Stimulated activated CD8-positive, alpha-beta memory T cell treated with anti-CD3 and anti-CD28 coated beads, Interleukin-2, amount 100 ng/mL, for 1 hour (primary cell): Measurements from ENCODE around the gene STK32C.
"Not testable (repeated sequence)": the region's sequence is repeated elsewhere in the genome, so short reads cannot be mapped to it uniquely, and the experiment has no call there.

Experiments
- DNase-seq, 2 donors: peaks; one replicate each; pipeline ENCODE4 v3.0.0-alpha.2; 2020; ENCODE audit warnings: low read depth in 2 of 2

The STK32C gene

DNA sequence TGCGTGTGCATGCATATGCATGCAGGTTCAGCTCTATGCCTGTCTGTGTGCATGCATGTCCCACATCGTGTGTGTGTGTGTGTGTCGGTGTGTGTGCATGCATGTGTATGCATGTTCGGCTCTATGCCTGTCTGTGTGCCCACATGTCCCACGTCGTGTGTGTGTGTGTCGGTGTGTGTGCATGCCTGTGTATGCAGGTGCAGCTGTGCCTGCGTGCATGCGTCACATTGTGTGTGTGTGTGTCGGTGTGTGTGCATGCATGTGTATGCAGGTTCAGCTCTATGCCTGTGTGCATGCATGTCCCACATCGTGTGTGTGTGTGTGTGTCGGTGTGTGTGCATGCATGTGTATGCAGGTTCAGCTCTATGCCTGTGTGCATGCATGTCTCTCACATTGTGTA lies 39.8 kb downstream of the STK32C start:
- not testable (repeated sequence) for DNase-seq

DNA sequence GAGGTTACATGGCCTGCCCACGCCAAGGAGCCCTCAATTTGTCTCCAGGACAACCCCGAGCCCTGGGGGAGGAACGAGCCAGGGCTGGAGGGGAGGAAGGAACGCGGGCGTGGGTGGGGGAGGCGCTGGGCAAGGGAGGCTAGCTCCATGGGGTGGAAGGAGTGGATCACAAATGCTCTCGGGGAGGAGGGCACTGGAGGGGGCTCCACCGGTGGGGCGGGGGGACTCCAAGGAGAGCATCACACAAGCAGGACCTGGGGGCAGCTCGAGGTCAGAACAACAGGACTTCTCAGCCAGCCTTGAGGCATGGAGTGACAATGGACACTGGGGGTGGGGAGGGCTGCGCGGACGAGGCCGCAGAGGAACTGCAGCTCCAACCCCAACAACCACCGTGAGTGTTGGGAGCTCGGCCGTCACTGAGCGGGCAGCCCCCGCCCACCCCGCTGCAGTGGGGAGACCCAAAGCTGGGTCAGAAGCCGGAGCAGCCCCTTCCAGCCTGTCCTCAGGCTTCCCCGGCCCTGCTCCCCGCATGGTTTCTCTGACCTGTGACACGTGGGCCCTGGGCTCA lies 41.1 kb downstream of the STK32C start:
- DNase-seq, result no peak

DNA sequence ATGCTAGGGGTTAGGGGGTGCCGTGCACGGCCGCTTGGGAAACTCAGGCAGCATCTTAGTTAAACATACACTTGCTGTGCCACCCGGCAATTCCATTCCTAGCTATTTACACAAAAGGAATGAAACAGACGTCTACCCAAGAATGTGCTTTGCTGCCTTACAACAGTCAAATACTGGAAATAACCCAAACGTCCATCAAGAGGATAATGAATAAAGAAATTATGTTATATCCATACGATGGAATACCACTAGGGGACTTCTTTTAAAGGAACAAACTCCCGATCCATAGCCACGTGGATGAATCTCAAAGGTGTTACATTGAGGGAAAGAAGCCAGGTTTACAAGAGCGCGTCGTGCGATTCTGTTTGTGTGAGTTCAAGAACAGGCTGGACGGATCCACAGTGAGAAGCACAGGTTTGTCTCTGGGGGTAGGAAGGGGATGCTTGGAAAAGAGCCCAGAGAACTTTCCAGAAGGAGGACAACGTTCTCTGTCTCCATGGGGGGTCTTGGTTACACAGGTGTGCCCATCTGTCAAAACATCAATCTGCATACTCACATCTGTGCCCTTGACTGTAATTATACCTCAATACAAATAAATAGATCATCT lies 41.8 kb downstream of the STK32C start:
- DNase-seq, result no peak

DNA sequence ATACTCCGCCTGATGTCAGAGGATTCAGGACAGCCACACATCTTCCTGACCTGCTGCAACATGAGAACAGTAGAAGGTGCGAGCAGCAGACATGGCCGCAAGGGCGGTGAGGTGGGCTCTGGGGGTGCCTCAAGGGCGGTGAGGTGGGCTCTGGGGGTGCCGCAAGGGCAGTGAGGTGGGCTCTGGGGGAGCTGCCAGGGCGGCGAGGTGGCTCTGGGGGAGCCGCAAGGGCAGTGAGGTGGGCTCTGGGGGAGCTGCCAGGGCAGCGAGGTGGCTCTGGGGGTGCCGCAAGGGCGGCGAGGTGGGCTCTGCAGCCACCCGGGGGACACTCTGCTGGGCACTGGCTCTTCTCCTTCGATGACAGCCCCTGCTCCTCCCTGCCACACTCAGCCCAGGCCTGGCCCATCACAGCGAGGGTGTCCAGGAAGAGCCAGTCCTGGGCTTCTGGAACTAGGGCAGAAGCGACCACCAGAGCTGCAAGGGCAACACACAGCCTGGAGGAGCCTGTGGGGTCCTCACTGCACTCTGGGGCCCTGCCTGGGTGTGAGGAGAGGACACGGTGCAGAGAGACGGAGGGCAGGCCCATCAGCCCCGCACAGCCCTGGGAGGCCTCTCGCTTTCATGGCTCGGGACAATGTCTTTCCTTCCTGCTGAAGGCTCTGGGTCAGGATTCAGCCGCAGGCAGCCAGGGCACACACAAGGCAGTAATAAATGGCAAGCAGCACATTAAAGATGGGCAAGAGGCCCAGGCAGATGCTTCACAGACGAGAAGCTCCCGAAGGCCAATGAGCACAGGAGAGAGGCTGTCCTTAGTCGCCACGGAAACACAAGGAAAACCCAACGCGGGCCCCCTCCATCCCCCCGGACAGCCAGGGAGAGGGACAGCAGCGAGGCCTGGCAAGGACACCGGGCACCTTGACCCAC lies 42.5 kb downstream of the STK32C start:
- no peak for DNase-seq

DNA sequence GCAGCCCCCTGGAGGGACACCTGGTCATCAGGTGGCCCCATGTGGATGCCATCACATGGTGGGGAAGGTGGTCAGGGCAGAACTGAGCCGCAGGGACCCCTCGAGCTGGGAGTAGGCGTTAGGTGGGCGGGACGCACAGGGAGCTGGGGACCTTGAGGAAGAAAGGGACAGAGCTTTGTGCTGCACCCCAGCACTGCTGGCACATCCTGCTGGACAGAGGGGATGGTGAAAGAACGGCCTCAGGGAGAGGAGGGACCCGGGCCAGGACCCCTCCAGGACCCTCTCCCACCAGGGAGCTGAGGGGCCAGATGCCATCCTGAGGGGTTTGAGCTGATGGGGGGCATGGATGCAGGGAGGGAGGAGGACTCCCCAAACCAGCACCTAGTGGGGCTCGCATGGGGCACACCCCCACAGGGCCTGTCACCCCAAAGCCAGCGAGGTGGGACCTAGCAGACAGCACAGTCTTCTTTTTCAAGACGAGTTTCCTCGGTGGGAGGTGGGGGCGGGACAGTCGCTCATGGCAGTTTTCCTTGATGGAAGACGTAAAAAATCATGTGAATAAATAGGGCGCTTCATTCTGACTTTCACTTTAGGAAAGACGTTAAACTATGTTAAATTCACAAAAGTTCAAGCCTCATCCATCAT lies 43.3 kb downstream of the STK32C start:
- no peak for DNase-seq

DNA sequence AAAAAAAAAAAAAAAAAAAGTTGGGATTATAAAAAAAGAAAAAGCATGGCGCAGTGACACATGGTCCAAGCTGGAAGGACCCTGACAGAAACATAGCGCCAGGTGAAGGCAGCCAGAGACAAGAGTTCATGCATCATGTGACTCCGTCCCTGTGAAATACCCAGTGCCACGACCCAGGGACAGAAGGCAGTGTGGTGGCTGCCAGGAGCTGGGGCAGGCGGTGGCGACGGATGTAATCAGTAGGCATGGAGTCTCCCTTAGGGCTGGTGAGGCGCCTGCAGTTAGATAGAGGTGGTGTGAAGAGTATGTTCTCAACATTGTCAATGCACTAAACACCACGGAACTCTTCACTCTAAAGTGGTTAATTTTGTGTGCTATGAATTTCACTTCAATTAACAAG lies 43.9 kb downstream of the STK32C start:
- no peak for DNase-seq

DNA sequence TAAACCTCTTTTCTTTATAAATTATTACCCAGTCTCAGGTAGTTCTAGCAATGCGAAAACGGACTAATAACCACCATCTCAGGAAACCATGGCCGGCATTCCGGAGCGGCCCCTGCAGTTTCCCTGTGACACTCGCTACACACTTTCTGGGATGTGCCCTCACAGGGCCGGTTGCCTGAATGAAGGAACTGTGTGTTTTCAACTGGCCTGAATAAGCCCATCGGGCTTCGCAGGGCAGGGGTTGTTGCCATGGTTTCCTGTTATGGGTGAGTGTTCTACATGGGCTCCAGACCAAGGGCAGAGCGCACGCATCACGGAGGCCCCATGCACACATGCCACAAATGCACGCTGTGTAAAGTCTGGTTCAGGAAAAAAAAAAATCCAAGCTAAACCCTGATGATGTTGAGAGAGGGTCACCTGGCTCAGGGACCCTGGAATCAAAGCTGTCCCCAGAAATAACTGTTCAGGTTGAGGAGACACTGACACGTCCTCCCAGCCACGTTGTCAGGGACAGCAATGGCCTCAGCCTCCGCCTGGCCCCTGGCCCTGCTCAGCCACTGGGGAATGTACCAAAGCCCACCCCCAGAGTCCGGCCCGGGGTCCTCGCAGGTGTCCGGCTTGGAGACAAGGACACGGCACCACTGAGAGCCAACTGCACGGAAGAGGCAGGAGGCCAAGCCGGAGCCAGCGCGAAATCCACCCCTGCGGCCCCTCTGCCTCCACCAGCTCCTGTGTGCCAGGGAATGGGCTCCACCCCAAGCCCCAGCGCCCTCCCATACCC lies 47.9 kb downstream of the STK32C start:
- DNase-seq, result no peak

DNA sequence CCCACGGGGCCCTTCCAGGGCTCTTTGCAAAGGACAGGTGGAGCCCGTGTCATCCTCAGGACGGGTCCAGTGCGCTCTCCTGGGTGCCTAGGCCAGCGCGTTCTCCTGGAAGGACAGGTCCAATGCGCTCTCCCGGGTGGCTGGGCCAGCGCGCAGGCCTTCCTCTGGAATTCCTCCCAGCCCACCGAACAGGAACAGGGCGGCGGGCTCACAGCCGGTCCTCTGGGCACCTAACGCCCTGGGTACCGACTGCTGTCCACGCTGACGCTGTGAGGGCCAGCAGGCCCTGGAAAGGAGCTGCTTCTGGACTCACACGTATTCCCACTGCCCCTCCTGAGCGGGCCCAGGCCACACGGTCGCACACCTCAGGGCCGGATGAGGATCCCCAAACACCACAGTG lies 49.3 kb downstream of the STK32C start:
- no peak for DNase-seq

DNA sequence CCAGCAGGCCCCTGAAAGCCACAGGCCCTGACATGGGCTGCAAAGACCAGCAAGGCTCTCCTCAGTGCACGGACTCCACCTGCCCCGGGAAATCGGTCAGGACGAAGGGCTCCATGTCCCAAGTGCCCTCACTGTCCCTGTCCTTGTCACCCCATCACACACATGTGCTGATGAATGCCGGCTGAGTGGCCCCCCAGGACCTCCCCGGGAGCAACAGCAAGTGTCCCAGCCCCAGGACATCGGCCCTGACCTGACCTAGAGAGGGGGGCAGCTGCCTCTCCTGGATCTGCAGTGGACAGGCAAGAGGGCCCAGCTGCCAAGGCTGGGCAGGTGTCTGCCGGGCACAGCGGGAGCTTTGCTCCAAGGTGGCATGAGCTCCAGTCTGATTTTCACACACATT lies 49.8 kb downstream of the STK32C start:
- no peak for DNase-seq

DNA sequence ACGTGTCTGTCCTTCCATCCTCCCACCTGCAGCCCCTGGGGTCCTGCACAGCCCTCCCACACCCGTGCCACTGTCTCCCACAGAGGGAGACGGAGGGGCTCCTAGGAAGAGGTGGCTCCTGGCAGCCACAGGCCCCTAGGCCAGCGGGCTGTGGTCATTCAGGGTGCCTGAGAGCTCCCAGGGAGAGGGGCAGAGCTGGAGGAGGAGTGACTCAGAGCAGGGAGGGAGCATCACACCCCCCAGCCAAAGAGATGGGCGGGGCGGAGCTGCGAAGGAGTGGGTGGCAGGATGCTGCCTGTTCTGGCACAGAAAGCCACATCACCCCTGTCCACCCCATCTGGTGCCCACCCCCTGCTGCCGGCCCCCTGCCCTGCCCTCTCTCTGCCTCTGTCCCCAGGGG lies 50.5 kb downstream of the STK32C start:
- DNase-seq, result no peak

DNA sequence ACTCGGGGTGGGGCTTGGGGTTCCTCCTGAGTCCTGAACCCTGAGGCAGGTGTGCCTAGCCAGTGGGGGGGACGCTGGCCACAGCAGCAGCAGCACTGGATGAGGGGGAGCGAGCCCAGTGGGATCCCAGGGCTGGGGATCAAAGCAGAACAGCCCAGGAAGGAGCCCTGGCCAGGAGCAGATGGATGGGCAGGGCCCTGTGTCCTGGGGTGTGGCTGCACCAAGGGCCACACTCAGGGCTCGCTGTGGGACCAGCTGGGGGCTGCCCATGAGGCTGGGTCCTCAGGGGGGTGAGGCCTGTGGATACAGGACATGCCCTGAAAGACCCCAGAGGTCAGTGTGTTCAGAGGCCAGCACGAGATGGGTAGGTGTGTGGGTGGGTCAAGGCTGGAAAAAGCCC lies 50.9 kb downstream of the STK32C start:
- DNase-seq, result no peak

DNA sequence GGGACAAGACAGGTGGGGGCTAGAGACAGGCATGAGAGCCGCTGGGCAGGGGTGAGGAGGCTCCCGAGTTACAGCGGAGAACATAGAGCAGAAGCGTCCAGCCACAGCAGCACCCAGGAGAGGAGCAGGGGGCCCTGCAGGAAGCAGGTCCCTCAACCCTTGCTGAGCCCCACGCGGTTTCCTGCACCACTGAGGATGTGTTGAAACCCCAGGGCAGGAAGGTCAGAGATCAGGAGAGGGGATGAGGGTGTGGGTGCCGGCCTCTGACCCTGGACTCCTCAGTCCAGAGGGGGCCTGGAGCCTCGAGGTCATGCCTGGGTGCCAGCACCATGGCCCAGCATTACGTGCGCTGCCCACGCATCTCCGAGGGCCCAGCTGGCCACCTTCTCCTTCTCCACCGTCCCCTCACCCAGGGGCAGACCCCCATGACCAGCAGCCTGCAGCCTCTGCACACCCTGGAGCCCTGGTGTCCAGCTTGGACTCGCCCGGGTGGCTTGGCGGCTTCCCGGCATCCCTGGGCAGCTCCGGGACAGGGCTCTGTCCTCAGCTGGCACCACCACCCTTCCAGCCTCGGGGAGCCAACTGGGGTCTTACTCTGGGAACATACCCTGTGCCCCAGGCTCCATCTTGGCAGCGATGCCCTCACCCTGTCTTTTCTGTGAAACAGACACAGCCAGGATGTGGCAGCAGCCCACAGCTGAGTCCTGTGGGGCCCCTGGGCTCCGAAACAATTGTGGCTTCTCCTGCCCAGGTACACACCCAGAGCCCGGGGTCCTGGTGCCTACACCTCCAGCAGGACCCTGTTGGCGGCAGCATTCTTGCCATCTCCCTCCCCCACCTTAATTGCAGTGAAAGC lies 52.0 kb downstream of the STK32C start:
- DNase-seq, result no peak

DNA sequence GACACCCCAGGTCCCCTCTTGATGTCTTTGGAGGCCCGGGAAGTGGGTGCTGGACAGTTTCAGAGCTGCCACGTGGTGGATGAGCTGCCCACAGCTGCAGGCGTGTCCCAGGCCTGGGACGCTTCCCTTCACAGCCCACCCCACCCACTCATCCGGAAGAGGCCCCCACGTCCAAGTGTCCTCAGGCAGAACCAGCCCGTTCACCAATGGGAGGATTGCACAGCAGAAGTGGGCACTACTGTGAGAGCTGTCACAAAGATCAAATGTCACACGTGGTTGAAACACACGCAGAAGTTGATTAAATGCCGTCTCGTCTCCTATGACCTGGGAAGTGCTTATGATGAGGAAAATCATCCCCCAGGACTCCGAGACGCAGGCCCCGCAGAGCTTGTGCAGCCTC lies 52.9 kb downstream of the STK32C start:
- DNase-seq, result no peak

DNA sequence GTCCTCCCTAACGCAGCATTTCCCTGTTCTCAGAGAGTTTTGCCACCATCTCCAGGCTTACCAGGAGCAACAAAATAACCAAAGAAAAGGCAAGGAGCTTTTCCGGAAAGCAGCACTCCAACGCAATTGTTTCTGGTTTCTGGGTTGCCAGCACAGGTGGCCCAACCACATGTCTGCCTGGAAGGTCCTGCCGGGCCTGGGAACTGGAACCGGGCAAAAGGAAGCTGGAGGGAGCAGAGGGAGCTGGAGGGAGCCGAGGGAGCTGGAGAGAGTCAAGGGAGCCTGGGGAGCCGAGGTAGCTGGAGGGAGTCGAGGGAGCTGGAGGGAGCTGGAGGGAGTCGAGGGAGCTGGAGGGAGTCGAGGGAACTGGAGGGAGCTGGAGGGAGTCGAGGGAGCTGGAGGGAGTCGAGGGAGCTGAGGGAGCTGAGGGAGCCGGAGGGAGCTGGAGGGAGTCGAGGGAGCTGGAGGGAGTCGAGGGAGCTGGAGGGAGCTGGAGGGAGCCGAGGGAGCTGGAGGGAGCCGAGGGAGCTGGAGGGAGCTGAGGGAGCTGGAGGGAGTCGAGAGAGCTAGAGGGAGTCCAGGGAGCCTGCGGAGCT lies 54.6 kb downstream of the STK32C start:
- no peak for DNase-seq

DNA sequence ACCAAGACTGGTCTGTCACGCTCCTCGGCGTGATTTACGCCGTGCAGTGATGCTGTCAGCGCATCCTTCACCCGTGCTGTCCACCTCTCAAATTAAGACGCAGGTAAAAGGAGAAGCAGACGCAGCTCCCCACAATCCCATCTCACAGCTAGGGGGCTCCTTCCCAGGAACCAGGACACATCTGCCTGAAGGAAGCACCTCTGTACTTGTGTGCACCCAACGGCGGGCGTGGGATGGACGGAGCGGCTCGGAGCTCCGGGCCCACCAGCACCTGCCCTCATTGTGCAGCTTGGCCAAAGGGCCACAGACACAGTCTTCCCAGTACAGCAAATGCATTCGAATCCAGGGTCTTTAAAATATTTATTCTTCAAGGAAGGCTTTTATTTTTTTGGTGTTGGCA lies 55.3 kb downstream of the STK32C start:
- no peak for DNase-seq

DNA sequence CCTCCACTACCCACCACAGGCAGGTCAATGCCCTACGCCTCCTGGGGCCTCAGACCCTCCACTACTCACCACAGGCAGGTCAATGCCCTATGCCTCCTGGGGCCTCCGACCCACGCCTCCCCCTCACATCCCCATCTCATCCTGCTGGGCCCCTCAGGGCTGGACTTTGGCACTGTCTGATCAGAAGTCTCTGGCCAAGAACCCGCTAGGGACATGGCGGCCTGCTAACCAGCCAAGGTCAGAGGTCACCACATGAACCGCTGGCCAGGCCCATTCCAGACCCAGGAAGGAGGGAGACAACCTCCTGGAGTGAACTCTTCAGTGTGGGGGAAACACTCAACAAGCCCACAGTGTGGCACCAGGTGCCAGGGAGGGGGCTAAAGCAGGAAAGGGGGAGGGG lies 55.8 kb downstream of the STK32C start:
- no peak for DNase-seq

DNA sequence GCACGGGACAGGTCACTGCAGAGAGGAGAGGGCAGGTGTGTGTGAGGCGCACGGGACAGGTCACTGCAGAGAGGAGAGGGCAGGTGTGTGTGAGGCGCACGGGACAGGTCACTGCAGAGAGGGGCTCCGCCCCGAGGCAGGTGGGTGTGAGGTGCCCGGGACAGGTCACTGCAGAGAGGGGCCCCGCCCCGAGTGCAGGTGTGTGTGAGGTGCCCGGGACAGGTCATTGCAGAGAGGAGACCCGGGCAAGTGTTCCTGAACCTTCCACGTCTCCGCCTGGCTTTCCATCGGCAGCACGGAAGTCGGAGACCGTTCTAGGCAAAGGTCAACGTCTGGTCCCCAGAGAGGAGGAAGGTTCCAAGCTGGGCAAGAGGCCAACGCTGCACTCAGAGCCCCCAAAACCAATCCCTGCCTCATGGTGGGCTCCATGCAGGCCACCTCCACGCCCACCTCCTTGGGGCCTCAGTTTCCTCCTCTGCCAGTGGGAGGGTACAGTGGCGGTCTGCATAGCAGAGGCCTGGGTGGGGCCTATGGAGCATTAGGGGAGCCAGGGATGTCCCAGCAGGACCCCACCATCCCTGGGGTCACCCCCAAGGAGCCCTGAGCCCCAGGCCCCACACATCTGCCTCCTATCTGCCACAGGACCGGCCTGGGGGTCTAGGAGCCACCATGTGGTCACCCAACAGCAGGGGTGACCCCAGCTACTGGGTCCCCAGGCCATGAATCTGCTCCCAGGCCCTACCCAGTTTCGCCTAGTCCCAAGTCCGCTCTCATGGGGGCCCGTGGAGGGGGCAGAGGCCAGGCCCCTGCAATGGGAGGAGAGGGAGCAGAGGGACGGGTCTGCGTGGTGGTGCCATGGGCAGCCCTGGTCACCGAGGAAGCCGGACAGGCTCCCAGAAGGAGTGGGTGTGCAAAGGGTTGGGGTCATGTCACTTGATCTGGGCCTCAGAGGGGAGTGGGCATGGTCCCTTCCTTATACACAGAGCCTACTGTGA lies 57.0 kb downstream of the STK32C start:
- no peak for DNase-seq

DNA sequence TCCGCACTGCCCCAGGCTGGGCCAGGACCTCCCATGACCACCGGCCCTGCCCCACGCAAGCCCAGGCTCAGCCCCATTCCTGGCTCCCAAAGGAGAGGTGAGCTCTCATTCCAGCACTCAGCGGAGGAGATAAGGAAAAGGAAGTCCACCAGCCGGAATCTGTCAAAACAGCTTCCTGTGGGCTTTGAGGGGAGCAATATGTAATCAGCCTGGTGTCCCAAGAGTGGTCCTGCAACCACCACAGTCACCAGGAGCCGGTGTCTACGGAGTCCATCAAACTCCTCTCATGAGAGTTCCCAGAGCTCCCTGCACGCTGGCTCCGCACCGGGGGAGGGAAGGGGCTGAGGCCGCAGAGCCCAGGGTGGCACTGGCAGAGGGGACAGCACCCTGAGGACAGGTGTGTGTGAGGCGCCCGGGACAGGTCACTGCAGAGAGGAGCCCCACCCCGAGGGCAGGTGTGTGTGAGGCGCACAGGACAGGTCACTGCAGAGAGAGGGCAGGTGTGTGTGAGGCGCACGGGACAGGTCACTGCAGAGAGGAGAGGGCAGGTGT lies 57.9 kb downstream of the STK32C start:
- no peak for DNase-seq

DNA sequence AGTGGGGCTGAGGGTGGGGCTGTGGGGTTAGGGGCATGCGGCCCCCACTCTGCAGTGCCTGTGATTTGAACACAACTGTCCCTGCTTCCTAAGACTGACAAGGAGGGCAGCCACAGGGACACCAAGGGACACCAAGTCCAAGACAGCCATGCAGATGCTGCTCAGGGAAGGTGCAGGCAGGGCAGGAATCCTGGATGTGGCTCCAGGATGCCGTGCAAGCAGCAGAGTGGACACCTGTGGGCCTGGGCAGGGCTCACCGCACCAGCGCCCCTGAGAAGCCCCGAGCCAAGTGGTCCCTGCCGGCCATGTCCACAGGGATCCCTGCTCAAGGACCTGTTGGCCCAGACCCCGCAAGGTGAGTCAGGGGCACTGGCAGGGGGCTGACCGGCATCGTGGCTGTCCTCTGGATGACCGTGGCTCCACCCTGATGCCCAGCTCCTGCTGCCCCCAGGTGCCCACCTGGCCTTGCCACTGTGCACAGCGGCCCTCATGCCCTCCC lies 58.5 kb downstream of the STK32C start:
- no peak for DNase-seq
